Measurements from ENCODE around the gene SLC25A28.
"Not testable (repeated sequence)": the region's sequence is repeated elsewhere in the genome, so short reads cannot be mapped to it uniquely, and the experiment has no call there.

The SLC25A28 gene

DNA sequence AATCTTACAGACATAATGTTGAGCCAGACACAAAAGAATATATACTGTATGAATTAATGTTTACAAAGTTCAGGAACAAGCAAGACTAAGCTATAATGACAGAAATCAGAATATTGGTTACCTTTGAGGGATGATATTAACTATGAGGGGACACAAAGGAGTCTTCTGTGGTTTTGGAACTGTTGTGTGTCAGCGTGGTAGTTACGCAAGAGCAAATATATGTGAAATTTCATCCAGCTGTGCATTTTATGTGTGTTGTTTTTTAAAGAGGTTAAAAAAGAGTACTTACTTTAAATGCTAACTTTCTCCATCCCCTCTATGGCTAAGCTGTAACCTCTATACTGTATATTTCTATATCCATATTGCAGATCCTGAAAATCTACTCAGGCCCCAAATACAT, 14.9 kb downstream of the SLC25A28 start:
- Histone ChIP-seq H3K36me3 (ENCODE audit: control insufficient read depth, insufficient read depth, low read length) (peaks cover 5% of the 10 kb centered on the region), H3K9me3 (ENCODE audit: control insufficient read depth, low read length) (no peaks in the 10 kb centered on the region), H3K4me1 (ENCODE audit: control insufficient read depth, insufficient read depth, low read length, poor library complexity, severe bottlenecking) (no peaks in the 10 kb centered on the region), H3K27ac (ENCODE audit: low read depth, low read length, severe bottlenecking) (no peak overlapping the region), H3K4me3 (ENCODE audit: extremely low read depth, insufficient read depth, low read length, poor library complexity, severe bottlenecking) (no peak overlapping the region)
- 61% methylated on average over 2 of the region's 2 CpGs; no CpG with 5 or more reads in 1 of the 2 experiments for WGBS, 2 experiments (ENCODE audit: insufficient coverage in 2 of 2)

DNA sequence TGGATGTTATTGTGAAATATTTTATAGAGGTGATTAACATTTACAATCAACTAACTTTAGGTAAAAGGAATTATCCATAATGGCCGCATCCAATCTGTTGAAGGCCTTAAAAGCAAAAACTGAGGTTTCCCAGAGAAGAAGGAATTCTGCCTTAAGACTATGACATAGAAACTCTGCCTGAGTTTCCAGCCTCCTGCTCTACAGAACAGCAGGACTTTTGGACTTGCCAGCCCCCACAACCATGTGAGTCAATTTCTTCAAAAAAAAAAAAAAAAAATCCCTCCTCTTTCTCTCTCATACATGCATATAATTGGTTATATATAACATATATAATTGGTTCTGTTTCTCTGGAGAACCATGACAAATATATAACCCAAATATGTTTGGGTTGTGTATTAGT, 15.4 kb downstream of the SLC25A28 start:
- Histone ChIP-seq H3K4me1 (ENCODE audit: control insufficient read depth, insufficient read depth, low read length, poor library complexity, severe bottlenecking) (no peaks in the 10 kb centered on the region), H3K27ac (ENCODE audit: low read depth, low read length, severe bottlenecking) (no peak overlapping the region), H3K9me3 (ENCODE audit: control insufficient read depth, low read length) (no peaks in the 10 kb centered on the region), H3K36me3 (ENCODE audit: control insufficient read depth, insufficient read depth, low read length) (peaks cover under 1% of the 10 kb centered on the region), H3K4me3 (ENCODE audit: extremely low read depth, insufficient read depth, low read length, poor library complexity, severe bottlenecking) (no peak overlapping the region)
- no CpG with 5 or more reads among the region's 1 CpG for WGBS, 2 experiments (ENCODE audit: insufficient coverage in 2 of 2)

DNA sequence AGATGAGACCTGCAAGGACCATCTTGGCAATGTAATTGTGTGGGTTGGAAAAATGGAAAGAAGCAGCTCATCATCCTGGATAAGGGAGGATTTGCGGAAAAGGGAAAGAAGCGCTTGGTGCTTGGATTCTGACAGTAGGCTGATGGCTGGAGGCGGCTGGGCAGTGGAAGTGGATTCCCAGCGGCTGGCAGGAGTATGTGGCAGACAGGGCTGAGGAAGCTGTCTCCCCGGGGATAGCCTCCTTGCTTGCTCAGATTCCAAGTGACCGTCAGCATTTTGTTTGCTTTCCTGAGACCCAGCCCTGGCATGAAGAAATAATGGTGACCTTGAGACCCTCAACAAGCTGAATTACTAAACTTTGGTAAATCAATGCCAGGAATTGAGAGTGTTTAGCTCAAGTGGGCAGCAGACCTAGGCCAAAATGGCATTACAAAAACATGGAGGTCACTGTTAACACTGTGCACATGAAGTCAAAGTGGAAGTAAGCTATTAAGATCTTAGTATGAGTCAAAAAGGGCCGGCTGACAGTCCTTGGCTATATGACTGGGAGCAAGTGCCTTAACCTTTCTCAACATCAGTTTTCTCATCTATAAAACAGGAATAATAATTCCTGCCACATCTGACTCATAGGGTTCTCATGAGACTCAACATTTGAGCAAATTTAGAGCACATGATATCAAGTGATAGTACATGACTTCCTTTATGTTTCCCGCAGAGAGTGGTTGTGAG, 21.3 kb downstream of the SLC25A28 start:
- H3K9me3 ChIP-seq (ENCODE audit: control insufficient read depth, low read length), result no peaks in the 10 kb centered on the region
- H3K4me3 ChIP-seq (ENCODE audit: extremely low read depth, insufficient read depth, low read length, poor library complexity, severe bottlenecking), result no peak overlapping the region
- H3K27ac ChIP-seq (ENCODE audit: low read depth, low read length, severe bottlenecking), result no peak overlapping the region
- peaks cover 2% of the 10 kb centered on the region for H3K4me1 ChIP-seq (ENCODE audit: control insufficient read depth, insufficient read depth, low read length, poor library complexity, severe bottlenecking)
- H3K36me3 ChIP-seq (ENCODE audit: control insufficient read depth, insufficient read depth, low read length), result no peaks in the 10 kb centered on the region
- 81 to 85% methylated on average over 7 of the region's 8 CpGs for WGBS, 2 experiments (ENCODE audit: insufficient coverage in 2 of 2)

DNA sequence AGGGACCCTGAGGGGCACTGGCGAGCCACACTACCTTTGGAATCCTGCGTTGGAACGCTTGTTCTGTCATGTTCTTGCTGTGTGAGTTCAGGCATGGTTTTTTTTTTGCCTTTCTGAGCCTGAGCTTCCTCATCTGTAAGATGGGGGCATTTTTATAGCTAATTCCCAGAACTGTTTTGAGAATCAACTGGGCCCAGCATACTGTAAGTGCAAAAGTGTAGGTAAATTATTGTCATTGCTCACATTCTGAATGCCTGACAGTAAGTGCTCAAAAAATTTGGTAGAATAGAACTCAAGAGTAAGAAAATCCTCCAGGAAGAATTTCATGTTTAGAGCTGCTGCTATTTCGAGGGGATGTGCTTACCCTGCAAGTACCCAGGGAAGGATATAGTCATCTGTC, 22.2 kb downstream of the SLC25A28 start:
- 69 to 90% methylated on average over 2 to 4 of the region's 4 CpGs for WGBS, 2 experiments (ENCODE audit: insufficient coverage in 2 of 2)
- no peak overlapping the region for H3K4me3 ChIP-seq (ENCODE audit: extremely low read depth, insufficient read depth, low read length, poor library complexity, severe bottlenecking)
- no peaks in the 10 kb centered on the region for H3K9me3 ChIP-seq (ENCODE audit: control insufficient read depth, low read length)
- no peaks in the 10 kb centered on the region for H3K36me3 ChIP-seq (ENCODE audit: control insufficient read depth, insufficient read depth, low read length)
- H3K4me1 ChIP-seq (ENCODE audit: control insufficient read depth, insufficient read depth, low read length, poor library complexity, severe bottlenecking), result peaks cover 6% of the 10 kb centered on the region
- H3K27ac ChIP-seq (ENCODE audit: low read depth, low read length, severe bottlenecking), result no peak overlapping the region

DNA sequence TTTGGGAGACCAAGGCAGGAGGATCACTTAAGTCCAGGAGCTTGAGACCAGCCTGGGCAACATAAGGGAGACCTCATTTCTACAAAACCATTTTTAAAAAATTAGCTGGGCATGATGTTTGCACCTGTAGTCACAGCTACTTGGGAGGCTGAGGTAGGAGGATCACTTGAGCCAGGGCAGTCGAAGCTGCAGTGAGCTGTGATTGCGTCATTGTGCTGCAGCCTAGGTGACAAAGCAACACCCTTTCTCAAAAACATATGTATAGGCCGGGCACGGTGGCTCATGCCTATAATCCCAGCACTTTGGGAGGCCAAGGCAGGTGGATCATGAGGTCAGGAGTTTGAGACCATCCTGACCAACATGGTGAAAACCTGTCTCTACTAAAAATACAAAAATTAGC, 23.5 kb downstream of the SLC25A28 start:
- H3K36me3 ChIP-seq (ENCODE audit: control insufficient read depth, insufficient read depth, low read length); H3K4me1 ChIP-seq (ENCODE audit: control insufficient read depth, insufficient read depth, low read length, poor library complexity, severe bottlenecking); H3K4me3 ChIP-seq (ENCODE audit: extremely low read depth, insufficient read depth, low read length, poor library complexity, severe bottlenecking); H3K27ac ChIP-seq (ENCODE audit: low read depth, low read length, severe bottlenecking); H3K9me3 ChIP-seq (ENCODE audit: control insufficient read depth, low read length): not testable (repeated sequence)
- WGBS, 2 experiments (ENCODE audit: insufficient coverage in 2 of 2), result 82 to 91% methylated on average over 2 to 4 of the region's 4 CpGs

DNA sequence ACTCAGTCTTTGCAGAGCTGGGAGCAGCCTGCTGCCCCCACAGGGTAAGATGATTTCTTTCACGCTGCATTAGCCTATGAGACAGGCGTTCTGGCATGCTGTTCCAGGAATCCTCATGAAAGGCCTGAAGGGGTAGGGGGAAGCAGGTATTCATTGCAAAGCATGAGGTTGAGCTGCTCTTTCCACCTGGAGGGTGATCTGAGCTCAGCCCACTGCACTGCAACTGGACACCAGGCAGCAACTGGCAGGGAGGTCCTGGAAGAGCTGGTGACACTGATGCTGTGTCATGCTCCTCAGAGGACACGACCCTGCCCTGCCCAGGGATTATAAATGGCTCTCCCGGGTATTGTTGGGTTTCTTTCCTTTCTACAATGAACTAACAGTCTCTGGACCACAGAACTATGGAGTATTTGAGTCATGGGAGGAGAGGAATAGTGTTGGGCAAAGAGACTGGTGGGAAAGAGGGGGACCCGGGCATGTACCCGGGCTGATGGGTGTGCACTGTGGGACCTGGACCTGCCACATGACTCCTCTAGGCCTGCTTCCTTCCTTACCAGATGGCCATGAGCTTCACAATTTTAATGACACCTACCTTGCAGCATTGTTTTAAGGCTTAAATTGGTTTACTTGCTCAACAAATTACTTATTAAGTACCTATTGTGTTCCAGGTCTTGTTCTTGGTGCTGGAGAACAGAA, 24.3 kb downstream of the SLC25A28 start:
- 75 to 82% methylated on average over 4 of the region's 6 CpGs for WGBS, 2 experiments (ENCODE audit: insufficient coverage in 2 of 2)

DNA sequence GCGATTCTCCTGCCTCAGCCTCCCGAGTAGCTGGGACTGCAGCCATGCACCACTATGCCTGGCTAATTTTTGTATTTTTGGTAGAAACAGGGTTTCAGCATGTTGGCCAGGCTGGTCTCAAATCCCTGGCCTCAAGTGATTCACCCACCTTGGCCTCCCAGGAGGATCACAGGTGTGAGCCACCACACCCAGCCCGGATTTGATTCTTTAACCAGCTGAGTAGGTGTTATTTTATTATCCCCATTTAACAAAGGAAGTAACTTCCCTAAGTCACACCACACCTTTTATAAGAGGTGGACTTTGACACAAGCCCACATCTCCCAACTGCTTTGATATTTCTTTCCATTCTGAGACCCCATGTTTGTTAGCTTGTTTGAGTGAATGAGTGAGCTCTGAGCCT, 25.0 kb downstream of the SLC25A28 start:
- WGBS, 2 experiments (ENCODE audit: insufficient coverage in 2 of 2), result 90 to 100% methylated on average over 1 to 2 of the region's 3 CpGs
- H3K4me1 ChIP-seq (ENCODE audit: control insufficient read depth, insufficient read depth, low read length, poor library complexity, severe bottlenecking), result peaks cover 6% of the 10 kb centered on the region
- H3K27ac ChIP-seq (ENCODE audit: low read depth, low read length, severe bottlenecking), result no peak overlapping the region
- no peaks in the 10 kb centered on the region for H3K36me3 ChIP-seq (ENCODE audit: control insufficient read depth, insufficient read depth, low read length)
- H3K9me3 ChIP-seq (ENCODE audit: control insufficient read depth, low read length), result no peaks in the 10 kb centered on the region
- H3K4me3 ChIP-seq (ENCODE audit: extremely low read depth, insufficient read depth, low read length, poor library complexity, severe bottlenecking), result no peak overlapping the region

More for the DNA sequence above, 24.3 kb downstream of the SLC25A28 start:
- Histone ChIP-seq H3K4me1 (ENCODE audit: control insufficient read depth, insufficient read depth, low read length, poor library complexity, severe bottlenecking) (peaks cover 6% of the 10 kb centered on the region), H3K9me3 (ENCODE audit: control insufficient read depth, low read length) (no peaks in the 10 kb centered on the region), H3K27ac (ENCODE audit: low read depth, low read length, severe bottlenecking) (no peak overlapping the region), H3K36me3 (ENCODE audit: control insufficient read depth, insufficient read depth, low read length) (no peaks in the 10 kb centered on the region), H3K4me3 (ENCODE audit: extremely low read depth, insufficient read depth, low read length, poor library complexity, severe bottlenecking) (no peak overlapping the region)

DNA sequence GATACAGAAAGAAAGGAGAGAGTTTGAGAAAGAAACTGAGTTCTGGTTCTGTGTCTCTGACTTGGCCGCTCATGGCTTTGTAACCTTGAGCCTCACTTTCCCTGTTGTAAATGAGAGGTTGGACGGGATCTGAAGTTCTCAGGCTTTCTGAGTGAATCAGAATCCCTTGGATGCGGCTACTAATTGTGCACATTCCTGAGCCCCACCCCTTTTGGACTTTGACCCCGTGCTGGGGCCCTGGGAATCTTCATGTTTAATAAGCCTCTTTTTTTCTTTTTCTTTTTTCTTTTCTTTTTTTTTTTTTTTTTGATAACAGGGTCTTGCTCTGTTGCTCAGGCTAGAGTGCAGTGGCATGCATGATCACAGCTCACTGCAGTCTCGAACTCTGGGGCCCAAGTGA, 26.9 kb downstream of the SLC25A28 start:
- H3K9me3 ChIP-seq (ENCODE audit: control insufficient read depth, low read length), result no peaks in the 10 kb centered on the region
- H3K36me3 ChIP-seq (ENCODE audit: control insufficient read depth, insufficient read depth, low read length), result no peaks in the 10 kb centered on the region
- WGBS, 2 experiments (ENCODE audit: insufficient coverage in 2 of 2), result 84 to 92% methylated on average over 4 of the region's 5 CpGs
- H3K4me1 ChIP-seq (ENCODE audit: control insufficient read depth, insufficient read depth, low read length, poor library complexity, severe bottlenecking), result peaks cover 6% of the 10 kb centered on the region
- no peak overlapping the region for H3K4me3 ChIP-seq (ENCODE audit: extremely low read depth, insufficient read depth, low read length, poor library complexity, severe bottlenecking)
- no peak overlapping the region for H3K27ac ChIP-seq (ENCODE audit: low read depth, low read length, severe bottlenecking)

DNA sequence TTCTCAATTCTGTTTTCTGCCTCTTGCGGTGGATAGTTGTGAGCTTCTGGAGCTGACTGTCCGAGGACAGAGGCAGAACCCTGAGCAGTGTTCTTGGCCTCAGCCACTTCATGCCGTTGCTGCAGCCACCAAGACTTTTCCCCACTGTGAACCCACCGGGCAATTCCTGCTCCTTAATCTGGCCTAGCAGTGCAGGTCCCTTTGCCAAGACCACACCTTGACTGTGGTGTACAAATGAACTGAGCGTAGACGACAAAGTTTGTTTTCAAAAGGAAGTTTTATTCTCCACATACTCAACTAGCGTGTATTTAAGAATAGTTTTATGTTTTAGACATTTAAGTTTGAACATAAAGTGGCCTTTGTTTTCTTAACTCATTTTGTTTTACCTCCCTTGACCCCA, 29.4 kb downstream of the SLC25A28 start:
- peaks cover 6% of the 10 kb centered on the region for H3K4me1 ChIP-seq (ENCODE audit: control insufficient read depth, insufficient read depth, low read length, poor library complexity, severe bottlenecking)
- WGBS, 2 experiments (ENCODE audit: insufficient coverage in 2 of 2), result 75 to 93% methylated on average over 3 to 4 of the region's 7 CpGs

DNA sequence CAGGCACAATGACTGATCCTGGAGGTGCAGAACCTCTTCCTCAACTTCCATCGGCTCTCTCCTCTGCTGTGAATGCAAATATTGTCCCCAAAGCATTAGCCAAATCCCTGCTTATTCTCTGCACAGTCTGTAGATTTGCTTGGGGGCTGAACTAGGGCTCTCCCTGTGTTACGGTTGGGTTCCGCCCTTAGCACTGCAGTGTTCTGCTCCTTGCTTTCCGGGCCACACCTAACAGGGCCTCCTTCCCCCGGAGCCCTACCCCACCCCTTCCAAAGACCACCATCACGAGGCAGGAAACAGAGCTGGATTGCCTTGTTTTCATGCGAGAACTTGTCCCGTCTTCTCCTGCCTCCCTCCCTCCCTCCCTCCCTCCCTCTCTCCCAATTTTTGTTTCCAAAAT, 36.6 kb downstream of the SLC25A28 start:
- WGBS, 2 experiments (ENCODE audit: insufficient coverage in 2 of 2), result 81 to 86% methylated on average over 6 to 8 of the region's 8 CpGs
- Histone ChIP-seq H3K9me3 (ENCODE audit: control insufficient read depth, low read length) (no peaks in the 10 kb centered on the region), H3K27ac (ENCODE audit: low read depth, low read length, severe bottlenecking) (no peak overlapping the region), H3K4me1 (ENCODE audit: control insufficient read depth, insufficient read depth, low read length, poor library complexity, severe bottlenecking) (no peaks in the 10 kb centered on the region), H3K36me3 (ENCODE audit: control insufficient read depth, insufficient read depth, low read length) (no peaks in the 10 kb centered on the region), H3K4me3 (ENCODE audit: extremely low read depth, insufficient read depth, low read length, poor library complexity, severe bottlenecking) (no peak overlapping the region)

More for the DNA sequence above, 29.4 kb downstream of the SLC25A28 start:
- no peaks in the 10 kb centered on the region for H3K36me3 ChIP-seq (ENCODE audit: control insufficient read depth, insufficient read depth, low read length)
- no peak overlapping the region for H3K27ac ChIP-seq (ENCODE audit: low read depth, low read length, severe bottlenecking)
- H3K9me3 ChIP-seq (ENCODE audit: control insufficient read depth, low read length), result no peaks in the 10 kb centered on the region
- no peak overlapping the region for H3K4me3 ChIP-seq (ENCODE audit: extremely low read depth, insufficient read depth, low read length, poor library complexity, severe bottlenecking)

DNA sequence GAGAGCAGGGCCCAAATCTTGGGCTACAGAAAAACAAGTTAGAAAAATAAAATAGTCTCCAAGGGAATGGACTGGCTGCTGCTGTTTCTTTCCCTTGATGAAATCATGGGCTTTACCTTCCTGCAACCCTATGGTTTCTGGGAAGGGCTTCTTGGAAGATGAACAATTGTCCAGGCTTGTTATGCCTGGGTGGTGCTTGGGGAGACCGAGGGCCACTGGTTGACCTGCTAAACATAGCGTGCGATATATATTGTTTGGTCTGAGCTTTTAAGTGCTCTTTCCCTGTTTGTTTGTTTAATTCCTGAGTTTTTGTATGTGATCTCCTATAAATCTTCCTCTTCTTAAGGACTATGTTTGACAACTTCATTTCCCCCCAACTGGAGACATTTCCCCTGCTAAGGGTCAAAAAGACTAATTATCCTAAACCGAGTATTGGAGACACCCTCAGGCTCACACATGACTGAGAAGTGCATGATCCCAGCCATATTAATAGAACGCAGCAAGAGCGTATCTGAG, 37.9 kb downstream of the SLC25A28 start:
- H3K4me3 ChIP-seq (ENCODE audit: extremely low read depth, insufficient read depth, low read length, poor library complexity, severe bottlenecking), result no peak overlapping the region
- no peaks in the 10 kb centered on the region for H3K4me1 ChIP-seq (ENCODE audit: control insufficient read depth, insufficient read depth, low read length, poor library complexity, severe bottlenecking)
- H3K9me3 ChIP-seq (ENCODE audit: control insufficient read depth, low read length), result no peaks in the 10 kb centered on the region
- H3K36me3 ChIP-seq (ENCODE audit: control insufficient read depth, insufficient read depth, low read length), result no peaks in the 10 kb centered on the region
- no peak overlapping the region for H3K27ac ChIP-seq (ENCODE audit: low read depth, low read length, severe bottlenecking)
- 89 to 96% methylated on average over 5 of the region's 6 CpGs for WGBS, 2 experiments (ENCODE audit: insufficient coverage in 2 of 2)

Measured in mesodermal cell (in vitro differentiated cells).